GM18502 (cell line): Measurements from ENCODE around the gene IL1RAPL2.
"Not testable (repeated sequence)": the region's sequence is repeated elsewhere in the genome, so short reads cannot be mapped to it uniquely, and the experiment has no call there.

Experiments used
- ATAC-seq: cut with Tn5 transposase; IDR thresholded peaks from one replicate; pipeline ENCODE4 v1.9.1; 2021; ENCODE audit warnings: mild to moderate bottlenecking; ENCODE audit not compliant: unreplicated experiment, poor library complexity

Gene IL1RAPL2

GRCh38 chrX:104565791-104566680 is at the start of gene IL1RAPL2:
IL1RAPL2 (plus strand) TSS chrX:104566199.
- no peak for ATAC-seq

DNA sequence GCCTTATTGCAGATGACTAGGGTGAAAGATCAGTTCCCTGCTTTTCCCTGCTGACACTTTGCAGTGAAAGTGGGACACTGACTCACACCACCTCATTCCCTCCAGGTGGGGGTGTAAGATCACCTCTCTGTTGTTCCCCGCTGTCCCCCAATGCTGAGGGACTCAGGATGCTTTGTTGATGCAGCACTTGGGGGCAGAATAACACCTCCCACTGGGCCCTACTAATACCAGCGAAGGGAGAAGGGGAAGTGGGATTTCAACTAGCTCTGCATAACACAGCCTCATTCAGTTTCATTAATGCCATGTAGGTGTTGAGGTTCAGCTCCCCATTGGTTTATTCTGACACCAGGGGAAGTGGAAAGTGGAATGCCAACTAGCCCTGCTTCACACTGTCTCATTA is 43.6 kb upstream of the IL1RAPL2 start:
- peak; percentile 58 for ATAC-seq

DNA sequence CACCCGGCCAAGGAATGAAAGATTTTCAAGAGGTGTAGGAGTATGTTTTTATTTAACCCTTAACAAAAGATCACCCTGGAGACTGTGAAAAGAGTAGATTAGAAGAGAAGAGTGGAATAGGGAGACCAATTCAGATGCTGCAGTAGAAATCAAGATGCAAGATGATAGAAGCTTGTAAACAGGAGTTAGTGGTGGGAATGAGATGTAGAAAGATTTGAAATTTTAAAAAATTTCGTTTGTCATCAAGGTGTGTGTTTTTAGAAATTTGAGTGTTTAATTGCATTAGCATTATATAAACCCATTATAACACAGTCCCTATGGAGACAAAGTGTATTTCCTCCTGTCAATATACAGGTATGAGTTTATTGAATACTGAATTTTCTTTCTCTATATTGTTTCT is 42.1 kb upstream of the IL1RAPL2 start:
- ATAC-seq: no peak

- ATAC-seq: no peak
These were observed 26.9 kb upstream of the IL1RAPL2 start for GRCh38 chrX:104539081-104539480.

- ATAC-seq: not testable (repeated sequence)
These were observed 23.6 kb upstream of the IL1RAPL2 start for GRCh38 chrX:104542447-104542846.

GRCh38 chrX:104564335-104564734 is 1.7 kb upstream of the IL1RAPL2 start:
- ATAC-seq: no peak

DNA sequence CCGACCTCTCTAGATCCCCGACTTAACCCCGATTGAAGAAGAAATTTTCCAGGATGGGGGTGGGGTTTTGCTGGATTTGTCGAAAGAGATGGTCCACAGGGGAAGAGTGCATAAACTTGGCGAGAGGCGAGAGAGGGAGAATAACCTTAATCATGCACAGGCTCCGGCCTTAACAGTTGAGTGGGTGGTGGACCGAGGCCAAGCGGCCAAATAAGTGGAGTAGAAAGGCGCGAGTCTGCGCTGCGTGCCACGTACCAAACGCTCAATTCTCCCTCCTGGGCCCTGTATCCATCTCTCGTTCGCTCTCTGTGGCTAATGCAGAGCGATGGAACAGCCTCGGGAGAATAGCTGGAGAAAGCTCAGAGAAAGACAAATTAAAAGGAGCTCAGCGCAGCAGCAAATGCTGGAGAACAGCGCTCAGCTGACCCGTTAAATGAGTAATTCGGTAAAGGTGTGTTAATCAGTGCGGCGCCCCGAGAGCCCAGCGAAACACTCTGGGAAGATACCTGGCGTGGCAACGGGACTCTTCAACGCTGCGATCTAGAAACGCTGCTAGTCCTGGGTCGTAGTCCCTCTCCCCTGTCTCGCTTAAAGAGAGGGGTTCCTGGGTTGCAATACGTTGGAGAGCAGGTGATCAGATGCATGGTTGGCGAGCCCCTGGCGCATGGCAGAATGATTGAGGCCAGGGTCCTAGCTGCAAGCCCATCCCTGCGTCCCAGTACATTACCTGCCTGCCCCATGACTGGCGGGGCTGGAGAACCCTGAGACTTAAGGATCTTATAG is 887 bp upstream of the IL1RAPL2 start:
- ATAC-seq: no peak

DNA sequence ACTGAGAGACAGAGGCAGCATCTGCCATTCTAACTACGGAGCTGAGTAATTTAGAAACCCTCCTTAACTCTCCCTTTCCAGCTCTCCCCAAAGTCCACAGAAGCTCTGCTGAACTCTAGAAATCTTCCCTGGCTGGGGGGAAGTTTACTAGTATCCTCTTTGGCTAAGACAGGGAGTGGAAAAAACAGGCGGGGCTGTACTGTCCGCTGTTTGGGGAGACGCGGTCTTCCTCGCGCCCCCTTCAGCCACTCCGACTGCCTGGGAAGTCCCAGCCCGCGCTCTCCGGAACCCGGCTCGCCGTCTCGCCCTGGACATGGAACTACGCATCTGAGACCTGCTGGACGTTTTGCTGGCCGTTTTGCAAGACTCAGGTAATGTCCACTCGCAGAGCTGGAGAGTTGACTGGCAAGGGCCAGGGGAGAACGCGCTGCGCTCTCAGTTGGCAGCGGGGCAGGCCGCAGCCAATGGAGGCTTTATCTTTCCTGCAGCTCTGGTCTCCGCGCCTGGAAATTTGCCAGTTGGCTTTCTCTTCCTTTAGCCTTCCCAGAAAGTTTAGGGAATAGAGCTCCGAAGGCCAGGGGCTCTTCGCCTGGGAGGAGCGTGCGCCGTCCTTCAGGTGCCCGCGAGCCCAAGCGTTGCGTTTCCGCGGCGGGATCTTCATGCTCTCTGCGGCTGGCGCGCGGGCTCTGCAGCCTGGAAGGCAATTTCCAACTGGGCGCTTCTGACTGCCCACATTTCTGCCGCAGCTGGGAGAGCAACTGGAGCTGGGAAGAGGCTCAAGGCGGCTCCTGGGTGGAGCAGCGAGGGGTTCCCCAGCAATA is 892 bp downstream of the IL1RAPL2 start:
- ATAC-seq: no peak

GRCh38 chrX:104567506-104567905 is 1.5 kb downstream of the IL1RAPL2 start:
- ATAC-seq: no peak

DNA sequence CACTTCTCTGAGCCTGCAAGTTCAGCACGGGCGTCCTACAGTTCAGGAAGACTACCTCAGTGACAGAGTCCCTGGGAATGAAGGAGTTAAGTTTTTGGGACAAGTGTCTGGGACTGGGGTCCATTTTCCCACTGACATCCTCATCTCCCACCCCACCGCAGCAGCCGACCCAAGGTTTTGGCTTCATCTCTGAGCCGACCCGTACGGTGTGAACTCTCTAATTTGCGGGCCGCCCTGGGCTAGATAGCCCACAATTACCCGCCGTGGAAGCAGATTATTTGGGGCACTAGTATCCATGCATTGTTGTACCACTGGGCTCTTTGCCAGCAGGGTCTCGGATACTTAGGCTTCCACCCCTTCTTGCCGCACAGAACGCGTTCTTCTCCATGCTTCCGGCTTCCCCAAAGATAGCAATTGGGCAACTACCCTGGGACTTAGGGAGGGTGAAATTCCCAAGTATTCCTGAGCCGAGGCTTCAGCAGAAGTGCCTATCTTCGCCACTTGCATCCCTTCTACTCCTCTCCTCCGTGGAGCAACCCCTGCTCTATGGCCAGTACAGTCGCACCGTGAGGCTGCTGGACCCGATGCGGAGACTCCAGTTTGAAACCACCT is 2.4 kb downstream of the IL1RAPL2 start:
- ATAC-seq: no peak

DNA sequence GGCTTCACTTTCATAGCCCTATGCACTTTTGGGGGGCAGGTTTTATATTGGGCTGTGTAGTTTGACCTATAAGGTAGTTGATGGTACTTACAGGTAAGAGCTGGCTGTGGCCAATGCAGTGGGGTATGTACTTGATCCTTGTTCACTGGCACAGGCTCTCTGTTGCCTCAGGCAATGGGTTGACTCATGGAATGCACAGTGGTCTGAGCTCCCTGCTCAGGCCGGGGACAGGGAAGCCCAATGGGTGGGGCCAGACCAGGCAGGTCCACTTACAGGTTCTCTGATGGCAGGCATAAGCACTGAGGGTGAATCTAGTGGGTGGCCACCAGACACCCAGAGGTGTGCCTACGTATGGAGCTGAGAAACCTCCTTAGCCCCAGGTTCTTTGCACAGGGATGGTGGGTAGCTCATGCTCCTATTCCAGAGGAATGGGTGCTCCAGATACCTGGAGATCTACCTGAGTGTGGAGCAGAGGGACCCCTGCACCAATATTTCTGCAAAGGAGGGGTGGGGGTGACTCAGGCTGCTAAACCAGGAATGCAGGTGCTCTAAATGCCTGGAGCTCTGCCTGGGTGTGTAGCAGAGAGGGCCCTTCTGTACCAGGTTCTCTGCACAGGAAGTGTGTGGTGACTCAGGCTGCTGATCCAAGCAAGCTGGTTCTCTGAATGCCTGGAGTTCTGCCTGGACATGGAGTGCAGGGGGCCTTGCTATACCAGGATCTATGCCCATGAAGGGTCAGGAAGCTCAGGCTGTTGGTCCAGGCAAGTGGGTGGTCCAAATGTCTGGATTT is 52.3 kb downstream of the IL1RAPL2 start:
- ATAC-seq: no peak

DNA sequence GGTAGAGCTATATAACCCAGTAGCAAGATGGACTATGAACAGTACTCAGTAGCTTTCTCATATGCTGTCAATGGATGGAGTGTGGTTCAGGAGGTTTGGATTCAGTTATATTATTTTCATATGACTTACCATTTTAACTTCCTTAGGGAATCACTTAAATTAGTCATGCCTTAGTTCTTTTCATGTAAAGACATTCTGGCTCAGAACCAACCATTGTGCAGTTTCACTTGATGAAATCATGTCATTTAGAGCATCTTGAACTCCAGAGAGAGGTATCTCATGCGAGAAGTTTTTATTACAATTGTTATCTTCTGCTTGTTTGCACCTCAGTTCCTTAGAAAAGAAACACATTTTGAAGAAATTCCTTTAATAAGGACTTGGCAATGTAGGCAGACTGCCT is 55.8 kb downstream of the IL1RAPL2 start:
- ATAC-seq: no peak

- no peak for ATAC-seq
These were observed 75.2 kb downstream of the IL1RAPL2 start for GRCh38 chrX:104641176-104641575.

DNA sequence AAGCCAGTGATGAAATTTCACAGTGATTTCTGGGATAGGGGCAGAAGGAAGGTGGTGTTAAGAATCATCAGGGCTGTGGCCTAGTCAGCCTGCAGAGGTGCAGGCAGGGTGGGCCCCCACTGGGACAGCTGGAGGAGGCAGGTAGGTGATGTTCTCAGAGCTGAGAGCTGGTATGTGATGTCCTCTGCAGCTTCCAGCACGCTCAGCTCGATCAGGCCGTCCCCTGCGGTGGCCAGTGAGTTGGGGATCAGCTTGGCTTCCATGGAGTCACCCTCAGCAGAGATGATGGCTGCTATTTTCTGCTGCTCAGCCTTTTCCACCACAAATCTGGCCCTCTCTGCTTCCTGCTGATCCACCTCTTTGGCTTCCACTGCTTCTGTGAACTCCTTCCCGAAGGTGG is 81.1 kb downstream of the IL1RAPL2 start:
- ATAC-seq: no peak

- no peak for ATAC-seq
These were observed 93.2 kb downstream of the IL1RAPL2 start for GRCh38 chrX:104659005-104659744.

GRCh38 chrX:104660092-104660491 is 94.1 kb downstream of the IL1RAPL2 start:
- ATAC-seq: no peak

- no peak for ATAC-seq
These were observed 96.7 kb downstream of the IL1RAPL2 start for GRCh38 chrX:104662694-104663093.

- no peak for ATAC-seq
These were observed 99.7 kb downstream of the IL1RAPL2 start for GRCh38 chrX:104665691-104666090.

GRCh38 chrX:104668550-104668949 is 102.6 kb downstream of the IL1RAPL2 start:
- no peak for ATAC-seq
